ENCODE results near the gene UNC5A.
A peak's percentile ranks its signal among the peaks of the same experiment; 100 is the strongest.

Gene UNC5A

GRCh38 chr5:176878906-176879662, 68.7 kb downstream of the UNC5A start:
- no peak overlapping the region for H2BK15ac ChIP-seq (replicated peaks; ENCODE audit: low read depth)
- H3K4ac ChIP-seq (ENCODE audit: low read depth, low read length): no peak overlapping the region
- no peak overlapping the region for H4K8ac ChIP-seq (ENCODE audit: low read depth, low read length)
- H3K4me2 ChIP-seq (ENCODE audit: low read length): no peak overlapping the region
- H3K4me1 ChIP-seq (ENCODE audit: control insufficient read depth, low read depth, low read length): no peaks in the 10 kb centered on the region
- no peak overlapping the region for H3K56ac ChIP-seq (ENCODE audit: low read length)
- H2AK5ac ChIP-seq (ENCODE audit: low read length): no peak overlapping the region
- H2BK5ac ChIP-seq (ENCODE audit: low read length): no peak overlapping the region
- H3K79me2 ChIP-seq (ENCODE audit: control insufficient read depth, insufficient read depth, low read length): no peaks in the 10 kb centered on the region
- WGBS (ENCODE audit: extremely low coverage, insufficient coverage, low lambda C conversion rate): no CpG with 5 or more reads among the region's 23 CpGs
- H3K27ac ChIP-seq (ENCODE audit: low read depth, low read length): no peak overlapping the region
- no peak overlapping the region for H4K5ac ChIP-seq (ENCODE audit: low read length)
- H3K23ac ChIP-seq (ENCODE audit: low read length): no peak overlapping the region
- no peak for DNase-seq
- no peak overlapping the region for H3K18ac ChIP-seq (ENCODE audit: low read length)
- no peak overlapping the region for H3K4me3 ChIP-seq (ENCODE audit: low read length)
- no peak overlapping the region for H3K9ac ChIP-seq (ENCODE audit: low read length)
- no peak overlapping the region for H2BK120ac ChIP-seq (ENCODE audit: low read depth, low read length)
- no peaks in the 10 kb centered on the region for H3K79me1 ChIP-seq (ENCODE audit: low read length)
- no peaks in the 10 kb centered on the region for H3K27me3 ChIP-seq (ENCODE audit: insufficient read depth, low read length, poor library complexity)
- no peaks in the 10 kb centered on the region for H3K36me3 ChIP-seq (ENCODE audit: control insufficient read depth, insufficient read depth, low read length)

- Histone ChIP-seq H3K4me3 (ENCODE audit: low read length) (no peak overlapping the region), H2BK15ac (replicated peaks; ENCODE audit: low read depth) (no peak overlapping the region), H2AK5ac (ENCODE audit: low read length) (no peak overlapping the region), H3K4me1 (ENCODE audit: control insufficient read depth, low read depth, low read length) (no peaks in the 10 kb centered on the region), H3K79me1 (ENCODE audit: low read length) (no peaks in the 10 kb centered on the region), H3K18ac (ENCODE audit: low read length) (no peak overlapping the region), H3K56ac (ENCODE audit: low read length) (peak overlapping the region; percentile 34), H4K5ac (ENCODE audit: low read length) (no peak overlapping the region), H2BK5ac (ENCODE audit: low read length) (no peak overlapping the region), H3K27ac (ENCODE audit: low read depth, low read length) (no peak overlapping the region), H3K79me2 (ENCODE audit: control insufficient read depth, insufficient read depth, low read length) (no peaks in the 10 kb centered on the region), H3K9ac (ENCODE audit: low read length) (no peak overlapping the region), H3K23ac (ENCODE audit: low read length) (no peak overlapping the region), H3K4ac (ENCODE audit: low read depth, low read length) (no peak overlapping the region), H3K4me2 (ENCODE audit: low read length) (no peak overlapping the region), H3K36me3 (ENCODE audit: control insufficient read depth, insufficient read depth, low read length) (no peaks in the 10 kb centered on the region), H2BK120ac (ENCODE audit: low read depth, low read length) (no peak overlapping the region), H4K8ac (ENCODE audit: low read depth, low read length) (no peak overlapping the region), H3K27me3 (ENCODE audit: insufficient read depth, low read length, poor library complexity) (no peaks in the 10 kb centered on the region)
- no peak for DNase-seq
- no CpG with 5 or more reads among the region's 23 CpGs for WGBS (ENCODE audit: extremely low coverage, insufficient coverage, low lambda C conversion rate)
These were observed 69.5 kb downstream of the UNC5A start for GRCh38 chr5:176879663-176880361.

DNA sequence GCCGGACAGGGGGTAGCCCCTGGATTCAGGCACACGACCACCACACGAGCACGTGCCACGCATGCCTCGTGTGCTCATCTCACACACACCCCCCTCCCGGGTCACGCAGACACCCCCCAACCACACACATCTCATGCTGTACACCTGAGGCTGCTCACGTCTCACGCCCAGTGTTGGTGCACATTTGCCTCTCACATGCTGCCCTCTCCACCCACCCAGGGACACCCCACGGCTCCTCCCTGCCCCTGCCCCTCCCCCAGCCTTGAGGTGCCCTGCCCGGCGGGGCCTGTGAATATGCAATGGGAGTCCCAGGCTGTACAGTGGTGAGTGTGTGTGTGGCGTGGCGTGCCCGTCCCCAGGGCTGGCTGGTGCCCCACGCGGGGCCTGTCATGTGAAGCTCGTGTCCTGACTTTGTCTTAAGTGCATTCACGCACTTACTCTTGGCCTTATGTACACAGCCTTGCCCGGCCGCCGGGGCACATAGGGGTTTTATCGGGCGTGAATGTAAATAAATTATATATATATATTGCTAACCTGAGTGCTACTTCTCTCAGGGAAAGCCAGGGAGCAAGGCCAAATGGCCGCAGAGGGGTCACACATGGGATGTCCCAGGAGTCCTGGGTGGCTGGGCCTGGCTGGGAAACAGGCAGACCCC, 70.1 kb downstream of the UNC5A start:
- Histone ChIP-seq H3K23ac (ENCODE audit: low read length) (no peak overlapping the region), H3K4me1 (ENCODE audit: control insufficient read depth, low read depth, low read length) (no peaks in the 10 kb centered on the region), H3K27ac (ENCODE audit: low read depth, low read length) (no peak overlapping the region), H3K27me3 (ENCODE audit: insufficient read depth, low read length, poor library complexity) (no peaks in the 10 kb centered on the region), H3K18ac (ENCODE audit: low read length) (no peak overlapping the region), H3K4me2 (ENCODE audit: low read length) (no peak overlapping the region), H2BK5ac (ENCODE audit: low read length) (no peak overlapping the region), H3K56ac (ENCODE audit: low read length) (no peak overlapping the region), H3K4me3 (ENCODE audit: low read length) (no peak overlapping the region), H3K36me3 (ENCODE audit: control insufficient read depth, insufficient read depth, low read length) (no peaks in the 10 kb centered on the region), H3K4ac (ENCODE audit: low read depth, low read length) (no peak overlapping the region), H3K79me1 (ENCODE audit: low read length) (no peaks in the 10 kb centered on the region), H4K5ac (ENCODE audit: low read length) (no peak overlapping the region), H2AK5ac (ENCODE audit: low read length) (no peak overlapping the region), H2BK15ac (replicated peaks; ENCODE audit: low read depth) (no peak overlapping the region), H3K9ac (ENCODE audit: low read length) (no peak overlapping the region), H2BK120ac (ENCODE audit: low read depth, low read length) (no peak overlapping the region), H3K79me2 (ENCODE audit: control insufficient read depth, insufficient read depth, low read length) (no peaks in the 10 kb centered on the region), H4K8ac (ENCODE audit: low read depth, low read length) (no peak overlapping the region)
- DNase-seq: no peak
- no CpG with 5 or more reads among the region's 26 CpGs for WGBS (ENCODE audit: extremely low coverage, insufficient coverage, low lambda C conversion rate)

DNA sequence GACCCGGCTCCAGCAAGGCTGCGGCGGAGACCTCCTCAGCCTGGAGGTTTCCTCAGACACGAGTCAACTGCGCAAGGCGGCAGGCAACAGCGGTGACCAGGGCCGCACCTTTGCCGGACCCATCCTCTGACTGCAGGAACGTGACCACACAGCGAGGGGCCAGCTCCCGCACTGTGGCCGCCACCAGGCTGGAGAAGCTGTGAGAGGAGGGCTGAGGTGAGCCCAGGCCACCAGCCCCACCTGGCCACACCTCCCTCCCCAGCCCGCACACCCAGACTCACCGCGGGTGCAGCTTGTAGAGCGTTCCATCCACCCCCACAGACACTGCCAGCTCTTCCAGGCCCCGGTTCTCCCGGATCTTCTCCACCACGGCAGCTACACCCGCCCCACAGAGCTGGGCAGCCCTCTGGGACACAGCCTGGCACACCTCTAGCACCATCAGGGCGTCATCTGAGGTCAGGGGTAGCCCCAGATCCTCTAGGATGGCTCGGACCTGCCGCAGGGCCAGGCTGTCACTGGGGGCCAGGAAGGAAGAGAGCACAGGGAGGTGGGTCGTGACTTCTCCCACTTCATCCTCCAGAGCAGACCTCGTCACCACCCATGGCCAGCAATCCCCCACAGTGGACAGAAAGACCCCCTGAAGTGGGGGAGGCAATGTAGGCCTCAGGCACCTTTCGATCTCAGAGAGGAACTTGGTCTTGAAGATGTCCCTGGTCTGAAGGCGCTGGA, 70.8 kb downstream of the UNC5A start:
- no peak overlapping the region for H4K8ac ChIP-seq (ENCODE audit: low read depth, low read length)
- no peak overlapping the region for H3K56ac ChIP-seq (ENCODE audit: low read length)
- DNase-seq: no peak
- H2BK15ac ChIP-seq (replicated peaks; ENCODE audit: low read depth): no peak overlapping the region
- H2BK5ac ChIP-seq (ENCODE audit: low read length): no peak overlapping the region
- H2BK120ac ChIP-seq (ENCODE audit: low read depth, low read length): no peak overlapping the region
- H3K27ac ChIP-seq (ENCODE audit: low read depth, low read length): no peak overlapping the region
- H3K4me1 ChIP-seq (ENCODE audit: control insufficient read depth, low read depth, low read length): no peaks in the 10 kb centered on the region
- no peak overlapping the region for H3K4me2 ChIP-seq (ENCODE audit: low read length)
- no CpG with 5 or more reads among the region's 28 CpGs for WGBS (ENCODE audit: extremely low coverage, insufficient coverage, low lambda C conversion rate)
- no peak overlapping the region for H3K9ac ChIP-seq (ENCODE audit: low read length)
- no peak overlapping the region for H2AK5ac ChIP-seq (ENCODE audit: low read length)
- no peak overlapping the region for H3K18ac ChIP-seq (ENCODE audit: low read length)
- no peak overlapping the region for H3K23ac ChIP-seq (ENCODE audit: low read length)
- H3K27me3 ChIP-seq (ENCODE audit: insufficient read depth, low read length, poor library complexity): no peaks in the 10 kb centered on the region
- no peak overlapping the region for H3K4me3 ChIP-seq (ENCODE audit: low read length)
- no peak overlapping the region for H3K4ac ChIP-seq (ENCODE audit: low read depth, low read length)
- H3K36me3 ChIP-seq (ENCODE audit: control insufficient read depth, insufficient read depth, low read length): no peaks in the 10 kb centered on the region
- H4K5ac ChIP-seq (ENCODE audit: low read length): no peak overlapping the region
- H3K79me2 ChIP-seq (ENCODE audit: control insufficient read depth, insufficient read depth, low read length): no peaks in the 10 kb centered on the region
- H3K79me1 ChIP-seq (ENCODE audit: low read length): no peaks in the 10 kb centered on the region

DNA sequence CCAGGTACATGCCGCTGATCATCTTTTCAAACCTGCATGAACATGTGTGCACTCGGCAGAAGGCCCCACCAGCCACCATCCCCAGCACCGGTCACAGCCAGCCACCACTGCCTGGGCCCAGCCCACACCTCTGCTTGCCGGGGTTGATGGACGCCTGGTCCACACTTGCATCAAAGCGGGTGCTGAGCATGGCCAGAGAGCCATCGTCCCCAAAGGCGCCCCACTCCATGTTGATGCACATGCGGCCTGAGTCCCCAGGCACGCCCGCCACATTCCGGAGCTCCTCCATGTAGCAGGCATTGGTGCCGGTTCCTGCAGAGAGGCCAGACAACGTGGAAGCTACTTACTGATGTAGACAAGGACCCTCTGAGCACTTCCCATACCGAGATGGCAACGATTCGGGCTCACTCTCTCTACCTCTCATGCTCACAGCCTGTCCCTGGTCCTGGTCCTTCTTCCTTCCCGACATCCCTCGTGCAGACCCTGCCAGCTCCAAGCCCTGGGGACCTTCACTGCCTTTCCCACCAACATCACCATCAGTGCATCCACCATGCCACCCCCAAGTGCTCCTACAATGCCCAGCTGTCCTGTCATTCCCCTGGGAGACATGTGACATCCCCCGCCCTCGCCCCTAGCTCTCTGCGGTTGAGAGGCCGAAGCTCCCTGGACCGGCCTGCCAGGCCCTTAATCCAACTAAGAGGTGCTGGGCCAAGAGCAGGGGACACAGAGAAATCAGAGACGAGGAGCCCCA, 71.6 kb downstream of the UNC5A start:
- no peak overlapping the region for H4K8ac ChIP-seq (ENCODE audit: low read depth, low read length)
- no peak overlapping the region for H2BK5ac ChIP-seq (ENCODE audit: low read length)
- H3K79me2 ChIP-seq (ENCODE audit: control insufficient read depth, insufficient read depth, low read length): no peaks in the 10 kb centered on the region
- H3K27me3 ChIP-seq (ENCODE audit: insufficient read depth, low read length, poor library complexity): no peaks in the 10 kb centered on the region
- no peak overlapping the region for H4K5ac ChIP-seq (ENCODE audit: low read length)
- H3K23ac ChIP-seq (ENCODE audit: low read length): no peak overlapping the region
- H3K4ac ChIP-seq (ENCODE audit: low read depth, low read length): no peak overlapping the region
- no peak overlapping the region for H3K56ac ChIP-seq (ENCODE audit: low read length)
- no peak overlapping the region for H3K9ac ChIP-seq (ENCODE audit: low read length)
- no peak for DNase-seq
- H3K4me1 ChIP-seq (ENCODE audit: control insufficient read depth, low read depth, low read length): no peaks in the 10 kb centered on the region
- no peak overlapping the region for H3K27ac ChIP-seq (ENCODE audit: low read depth, low read length)
- no peaks in the 10 kb centered on the region for H3K36me3 ChIP-seq (ENCODE audit: control insufficient read depth, insufficient read depth, low read length)
- no peak overlapping the region for H2BK15ac ChIP-seq (replicated peaks; ENCODE audit: low read depth)
- H3K18ac ChIP-seq (ENCODE audit: low read length): no peak overlapping the region
- no peaks in the 10 kb centered on the region for H3K79me1 ChIP-seq (ENCODE audit: low read length)
- no CpG with 5 or more reads among the region's 25 CpGs for WGBS (ENCODE audit: extremely low coverage, insufficient coverage, low lambda C conversion rate)
- H3K4me2 ChIP-seq (ENCODE audit: low read length): no peak overlapping the region
- H2AK5ac ChIP-seq (ENCODE audit: low read length): no peak overlapping the region
- no peak overlapping the region for H3K4me3 ChIP-seq (ENCODE audit: low read length)
- no peak overlapping the region for H2BK120ac ChIP-seq (ENCODE audit: low read depth, low read length)
